ENCODE data around the gene ATRNL1. TPM values are rescaled to one million over a fixed set of nuclear protein-coding genes. Genes with fewer than 3 reads are reported as not detected.

Gene ATRNL1
- total RNA-seq, 1 experiment from 2014 or later, result 1.3 TPM

DNA sequence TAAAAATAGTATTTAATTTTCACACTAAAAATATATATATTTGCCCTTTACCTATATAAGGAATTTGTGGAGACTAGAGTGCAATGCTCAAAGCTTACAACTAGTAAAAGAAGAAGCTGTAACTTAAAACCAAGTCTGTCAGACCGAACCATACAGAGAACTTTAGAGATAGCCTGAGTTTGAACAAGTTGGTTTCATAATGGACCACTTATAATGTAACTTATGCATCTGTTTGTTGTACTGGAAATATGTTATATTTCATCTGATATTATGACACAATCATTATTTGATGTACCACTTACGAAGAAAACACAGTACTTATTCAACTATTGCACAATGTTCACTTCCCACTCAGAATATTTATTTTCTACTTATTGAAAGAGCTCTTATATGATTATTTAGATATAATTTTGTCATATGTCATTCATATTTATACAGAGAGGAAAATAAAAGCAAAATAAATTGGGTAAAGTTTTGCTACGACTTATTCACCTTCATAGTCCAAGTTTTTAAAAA lies 462.8 kb downstream of the ATRNL1 start:
- CTCF ChIA-PET, result no interaction called here

More for the DNA sequence above, 462.8 kb downstream of the ATRNL1 start:
- H3K9me2 ChIP-seq (ENCODE audit: insufficient read depth), result no peaks in the 10 kb centered on the region
- no peak overlapping the region for H3K4me2 ChIP-seq (ENCODE audit: low read length)
- H3K4me3 ChIP-seq (replicated peaks in 1 of 2; ENCODE audit: low read depth in 1 of 2, low read length in 2 of 2), result no peak overlapping the region
- BruUV-seq (replicated peaks), result no TSS peak
- no peaks in the 10 kb centered on the region for H3K4me1 ChIP-seq (ENCODE audit: control insufficient read depth in 1 of 2, insufficient read depth in 2 of 2, low read length in 2 of 2)
- H3K27ac ChIP-seq (ENCODE audit: low read depth, low read length), result no peak overlapping the region
- no peak for ATAC-seq
- no peaks in the 10 kb centered on the region for H3K79me2 ChIP-seq (ENCODE audit: insufficient read depth, low read length)
- no peak for TF ChIP-seq YY1 (IDR thresholded peaks at IDR 0.05; ENCODE audit: extremely low read depth, insufficient replicate concordance, low read depth, low read length)
- TF ChIP-seq, protein P1, sequence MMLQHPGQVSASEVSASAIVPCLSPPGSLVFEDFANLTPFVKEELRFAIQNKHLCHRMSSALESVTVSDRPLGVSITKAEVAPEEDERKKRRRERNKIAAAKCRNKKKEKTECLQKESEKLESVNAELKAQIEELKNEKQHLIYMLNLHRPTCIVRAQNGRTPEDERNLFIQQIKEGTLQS (IDR thresholded peaks at IDR 0.05), result no peak
- TF ChIP-seq, protein P2, sequence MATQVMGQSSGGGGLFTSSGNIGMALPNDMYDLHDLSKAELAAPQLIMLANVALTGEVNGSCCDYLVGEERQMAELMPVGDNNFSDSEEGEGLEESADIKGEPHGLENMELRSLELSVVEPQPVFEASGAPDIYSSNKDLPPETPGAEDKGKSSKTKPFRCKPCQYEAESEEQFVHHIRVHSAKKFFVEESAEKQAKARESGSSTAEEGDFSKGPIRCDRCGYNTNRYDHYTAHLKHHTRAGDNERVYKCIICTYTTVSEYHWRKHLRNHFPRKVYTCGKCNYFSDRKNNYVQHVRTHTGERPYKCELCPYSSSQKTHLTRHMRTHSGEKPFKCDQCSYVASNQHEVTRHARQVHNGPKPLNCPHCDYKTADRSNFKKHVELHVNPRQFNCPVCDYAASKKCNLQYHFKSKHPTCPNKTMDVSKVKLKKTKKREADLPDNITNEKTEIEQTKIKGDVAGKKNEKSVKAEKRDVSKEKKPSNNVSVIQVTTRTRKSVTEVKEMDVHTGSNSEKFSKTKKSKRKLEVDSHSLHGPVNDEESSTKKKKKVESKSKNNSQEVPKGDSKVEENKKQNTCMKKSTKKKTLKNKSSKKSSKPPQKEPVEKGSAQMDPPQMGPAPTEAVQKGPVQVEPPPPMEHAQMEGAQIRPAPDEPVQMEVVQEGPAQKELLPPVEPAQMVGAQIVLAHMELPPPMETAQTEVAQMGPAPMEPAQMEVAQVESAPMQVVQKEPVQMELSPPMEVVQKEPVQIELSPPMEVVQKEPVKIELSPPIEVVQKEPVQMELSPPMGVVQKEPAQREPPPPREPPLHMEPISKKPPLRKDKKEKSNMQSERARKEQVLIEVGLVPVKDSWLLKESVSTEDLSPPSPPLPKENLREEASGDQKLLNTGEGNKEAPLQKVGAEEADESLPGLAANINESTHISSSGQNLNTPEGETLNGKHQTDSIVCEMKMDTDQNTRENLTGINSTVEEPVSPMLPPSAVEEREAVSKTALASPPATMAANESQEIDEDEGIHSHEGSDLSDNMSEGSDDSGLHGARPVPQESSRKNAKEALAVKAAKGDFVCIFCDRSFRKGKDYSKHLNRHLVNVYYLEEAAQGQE (IDR thresholded peaks at IDR 0.05; ENCODE audit: low read depth), result no peak
- TF ChIP-seq CBX3 (IDR thresholded peaks at IDR 0.05; ENCODE audit: low read depth), result no peak
- TF ChIP-seq ZNF274 (IDR thresholded peaks at IDR 0.05; ENCODE audit: low read depth, low read length), result no peak
- TF ChIP-seq EZH2 (IDR thresholded peaks at IDR 0.05), result no peak
- TF ChIP-seq POLR2AphosphoS5 (IDR thresholded peaks at IDR 0.05; ENCODE audit: low read depth, low read length), result no peak
- TF ChIP-seq FOSL1 (IDR thresholded peaks at IDR 0.05; ENCODE audit: low read depth), result no peak
- TF ChIP-seq SRF (IDR thresholded peaks at IDR 0.05; ENCODE audit: low read depth), result no peak
- no peak for TF ChIP-seq ZFX (IDR thresholded peaks at IDR 0.05)
- no peak for TF ChIP-seq EZH2phosphoT487 (IDR thresholded peaks at IDR 0.05; ENCODE audit: borderline replicate concordance)
- no peak for TF ChIP-seq POLR2A (IDR thresholded peaks at IDR 0.05; ENCODE audit: borderline replicate concordance, extremely low read depth, insufficient read depth, insufficient read length)
- RAD21 ChIA-PET (ENCODE audit: low non-redundant PET in 1 of 2, low total read pairs in 2 of 2, uncharacterized antibody in 2 of 2, unreplicated experiment in 2 of 2), result no interaction called here
- no peak overlapping the region for H3K9ac ChIP-seq (ENCODE audit: low read length)
- intact Hi-C loops (cut with micrococcal nuclease), result no loop called here
- POLR2A ChIA-PET, result no interaction called here
- no peaks in the 10 kb centered on the region for H3K9me3 ChIP-seq (ENCODE audit: control insufficient read depth in 1 of 2, insufficient read depth in 1 of 2, low read depth in 1 of 2, low read length in 2 of 2)
- no peaks in the 10 kb centered on the region; the same call in 1 of the 2 replicates for H4K20me1 ChIP-seq (ENCODE audit: insufficient read depth)
- H2AFZ ChIP-seq (ENCODE audit: low read depth, low read length, poor library complexity, severe bottlenecking), result no peak overlapping the region
- no peak for DNase-seq (ENCODE audit: low read depth, low spot score)
- H3K36me3 ChIP-seq (ENCODE audit: control insufficient read depth in 1 of 2, insufficient read depth in 2 of 2, low read length in 2 of 2), result no peaks in the 10 kb centered on the region
- H3K27me3 ChIP-seq (ENCODE audit: insufficient read depth, low read length), result no peaks in the 10 kb centered on the region; the same call in 1 of the 2 replicates
